H9 (cell line): ENCODE measurements around the gene PHTF1. TPM values are rescaled to one million over a fixed set of nuclear protein-coding genes. Genes with fewer than 3 reads are reported as not detected.
A peak's percentile ranks its signal among the peaks of the same experiment; 100 is the strongest.

Source experiments
- DNase-seq: peaks from one replicate; pipeline ENCODE4 v3.0.0-alpha.2; 2017
- H2AFZ ChIP-seq: one replicate; pipeline ENCODE4 v1.6.1; 2013; ENCODE audit warnings: mild to moderate bottlenecking, low read length, control low read depth, moderate library complexity
- H2AK5ac ChIP-seq: 2 replicates; pipeline ENCODE4 v1.6.1; 2013; ENCODE audit warnings: low read length, control low read depth, mixed read lengths; ENCODE audit not compliant: insufficient read length
- H2BK120ac ChIP-seq: one replicate; pipeline ENCODE4 v1.6.1; 2013; ENCODE audit warnings: low read depth, mild to moderate bottlenecking, low read length, control low read depth, inconsistent platforms; ENCODE audit not compliant: poor library complexity, severe bottlenecking
- H2BK12ac ChIP-seq: 2 replicates; pipeline ENCODE4 v1.6.1; 2013; ENCODE audit warnings: low read length, control low read depth, mixed read lengths, low read depth; ENCODE audit not compliant: insufficient read length
- H2BK15ac ChIP-seq: 2 replicates; pipeline ENCODE4 v1.6.1; 2013; ENCODE audit warnings: low read depth, low read length, control low read depth
- H2BK20ac ChIP-seq: one replicate; pipeline ENCODE4 v1.6.1; 2013; ENCODE audit warnings: low read depth, mild to moderate bottlenecking, low read length, control low read depth, inconsistent platforms; ENCODE audit not compliant: poor library complexity, severe bottlenecking
- H2BK5ac ChIP-seq: 2 replicates; pipeline ENCODE4 v1.6.1; 2013; ENCODE audit warnings: low read length, control low read depth, mixed read lengths; ENCODE audit not compliant: insufficient read length
- H3K14ac ChIP-seq: 2 replicates; pipeline ENCODE4 v1.6.1; 2013; ENCODE audit warnings: low read length, control low read depth; ENCODE audit not compliant: insufficient read depth
- H3K18ac ChIP-seq: 2 replicates; pipeline ENCODE4 v1.6.1; 2013; ENCODE audit warnings: low read depth, mild to moderate bottlenecking, mixed read lengths, low read length, control low read depth; ENCODE audit not compliant: insufficient read length
- H3K23ac ChIP-seq: 2 replicates; pipeline ENCODE4 v1.6.1; 2013; ENCODE audit warnings: low read length, control low read depth, mixed read lengths, low read depth; ENCODE audit not compliant: insufficient read length
- H3K23me2 ChIP-seq: 2 replicates; pipeline ENCODE4 v1.6.1; 2013; ENCODE audit warnings: low read depth, mild to moderate bottlenecking, mixed read lengths, low read length, control low read depth; ENCODE audit not compliant: insufficient read length, poor library complexity, severe bottlenecking
- H3K27ac ChIP-seq: 2 replicates; pipeline ENCODE4 v1.5.1; 2013; ENCODE audit warnings: low read length, control low read depth, mixed read lengths, low read depth; ENCODE audit not compliant: insufficient read length
- H3K27me3 ChIP-seq: 2 replicates; pipeline ENCODE4 v1.6.1; 2013; ENCODE audit warnings: low read length, control low read depth, inconsistent platforms; ENCODE audit not compliant: insufficient read depth
- H3K4ac ChIP-seq: 2 replicates; pipeline ENCODE4 v1.6.1; 2013; ENCODE audit warnings: low read depth, mild to moderate bottlenecking, control low read depth, inconsistent platforms, low read length, moderate library complexity
- H3K4me1 ChIP-seq: 2 replicates; pipeline ENCODE4 v1.6.1; 2013; ENCODE audit warnings: low read length, control low read depth, inconsistent platforms; ENCODE audit not compliant: insufficient read depth
- H3K4me2 ChIP-seq: 2 replicates; pipeline ENCODE4 v1.6.1; 2013; ENCODE audit warnings: low read length, control low read depth, mixed read lengths; ENCODE audit not compliant: insufficient read length, insufficient read depth
- H3K56ac ChIP-seq: 2 replicates; pipeline ENCODE4 v1.6.1; 2013; ENCODE audit warnings: low read depth, mild to moderate bottlenecking, mixed read lengths, low read length, control low read depth; ENCODE audit not compliant: insufficient read length
- H3K79me1 ChIP-seq: 2 replicates; pipeline ENCODE4 v1.6.1; 2013; ENCODE audit warnings: low read depth, mild to moderate bottlenecking, moderate library complexity, low read length, control low read depth, inconsistent platforms; ENCODE audit not compliant: insufficient read depth, poor library complexity, severe bottlenecking
- H3K79me2 ChIP-seq: 2 replicates; pipeline ENCODE4 v1.6.1; 2013; ENCODE audit warnings: low read length, control low read depth, inconsistent platforms; ENCODE audit not compliant: insufficient read depth
- H3K9ac ChIP-seq: 2 replicates; pipeline ENCODE4 v1.6.1; 2013; ENCODE audit warnings: low read length, control low read depth, mixed read lengths; ENCODE audit not compliant: insufficient read length; ENCODE audit errors: extremely low read depth
- H3K9me3 ChIP-seq: one replicate; pipeline ENCODE4 v1.6.1; 2013; ENCODE audit warnings: low read depth, low read length, inconsistent platforms; ENCODE audit not compliant: control insufficient read depth
- H3T11ph ChIP-seq: one replicate; pipeline ENCODE4 v1.6.1; 2013; ENCODE audit warnings: mild to moderate bottlenecking, low read length, control low read depth, inconsistent platforms
- H4K20me1 ChIP-seq: one replicate; pipeline ENCODE4 v1.6.1; 2013; ENCODE audit not compliant: control insufficient read depth, insufficient read length, insufficient read depth
- H4K5ac ChIP-seq: 2 replicates; pipeline ENCODE4 v1.6.1; 2013; ENCODE audit warnings: low read depth, mild to moderate bottlenecking, mixed read lengths, low read length, control low read depth; ENCODE audit not compliant: insufficient read length
- H4K8ac ChIP-seq: replicated peaks from 2 replicates; pipeline ENCODE4 v1.6.1; 2013; ENCODE audit warnings: low read length, control low read depth, mixed read lengths, low read depth; ENCODE audit not compliant: insufficient read length
- H4K91ac ChIP-seq: 2 replicates; pipeline ENCODE4 v1.6.1; 2013; ENCODE audit warnings: low read depth, mild to moderate bottlenecking, moderate library complexity, mixed read lengths, low read length, control low read depth; ENCODE audit not compliant: insufficient read length
- H3K27ac Mint-ChIP-seq, 3 experiments: 2 replicates in 2 of 3; 3 replicates in 1 of 3; pipeline ENCODE4 v1.8.0; 2020 to 2021; ENCODE audit warnings: mixed read lengths in 3 of 3, mild to moderate bottlenecking in 1 of 3, moderate library complexity in 1 of 3
- H3K27me3 Mint-ChIP-seq: 2 replicates; pipeline ENCODE4 v1.8.0; 2021; ENCODE audit warnings: low read depth, mild to moderate bottlenecking, moderate library complexity, mixed read lengths
- H3K36me3 Mint-ChIP-seq, 3 experiments: 2 replicates in 2 of 3; 3 replicates in 1 of 3; pipeline ENCODE4 v1.8.0; 2020 to 2021; ENCODE audit warnings: low read depth in 3 of 3, mixed read lengths in 3 of 3; ENCODE audit not compliant: insufficient read depth in 1 of 3
- H3K4me1 Mint-ChIP-seq, 2 experiments: 2 replicates each; pipeline ENCODE4 v1.8.0; 2020; ENCODE audit warnings: mixed read lengths in 2 of 2
- H3K4me3 Mint-ChIP-seq, 2 experiments: 2 replicates in 1 of 2; 3 replicates in 1 of 2; pipeline ENCODE4 v1.8.0; 2020 to 2021; ENCODE audit warnings: mild to moderate bottlenecking in 2 of 2, mixed read lengths in 2 of 2, moderate library complexity in 1 of 2
- H3K9me3 Mint-ChIP-seq, 2 experiments: 2 replicates in 1 of 2; 3 replicates in 1 of 2; pipeline ENCODE4 v1.8.0; 2020; ENCODE audit warnings: mild to moderate bottlenecking in 2 of 2, mixed read lengths in 2 of 2, moderate library complexity in 1 of 2
- CTCF ChIP-seq: fragments of 200-600 bp; sonication (generic); conservative IDR thresholded peaks from 3 replicates; pipeline ENCODE4 v1.8.0; 2021; ENCODE audit warnings: antibody characterized with exemption, mild to moderate bottlenecking
- total RNA-seq: library from RNA; stranded (reverse); gene quantifications from 2 replicates; pipeline ENCODE4 v1.2.1, GENCODE V29; 2021

The PHTF1 gene
- total RNA-seq, 1 experiment from 2014 or later, result 28.4 TPM

- Mint-ChIP-seq H3K9me3 (no peaks in the 10 kb centered on the region), H3K4me3 (no peak overlapping the region), H3K36me3 (peaks cover 0 to 3% (median 0%) of the 10 kb centered on the region in 3 experiments; a peak in 4 of 7 replicates), H3K4me1 (peaks cover 13 to 14% of the 10 kb centered on the region in 2 experiments), H3K27me3 (no peaks in the 10 kb centered on the region), H3K27ac (no peak overlapping the region)
- Histone ChIP-seq H2BK15ac (no peak overlapping the region), H2AK5ac (no peak overlapping the region), H2BK20ac (no peak overlapping the region), H4K91ac (no peak overlapping the region), H3K4me1 (no peaks in the 10 kb centered on the region), H3K79me2 (no peaks in the 10 kb centered on the region), H2AFZ (no peak overlapping the region), H3K4ac (no peak overlapping the region), H3K27ac (no peak overlapping the region), H3K4me2 (no peak overlapping the region), H2BK5ac (no peak overlapping the region), H3K56ac (no peak overlapping the region), H3K23ac (no peak overlapping the region), H2BK120ac (no peak overlapping the region), H4K8ac (no peak overlapping the region), H3K14ac (no peak overlapping the region), H3K79me1 (no peaks in the 10 kb centered on the region), H3K9me3 (no peaks in the 10 kb centered on the region), H3K18ac (no peak overlapping the region), H3T11ph (no peak overlapping the region), H4K20me1 (no peaks in the 10 kb centered on the region), H3K9ac (no peak overlapping the region), H4K5ac (no peak overlapping the region), H2BK12ac (no peak overlapping the region), H3K27me3 (no peaks in the 10 kb centered on the region), H3K23me2 (no peaks in the 10 kb centered on the region)
- no peak for DNase-seq
- 0 out of 3 replicates have a peak, but pooled peaks have one; percentile 3 for TF ChIP-seq CTCF
Measured at GRCh38 chr1:113678159-113678469, 81.2 kb downstream of the PHTF1 start.
